Astrocyte (in vitro differentiated cells and primary cell): ENCODE results near the gene OSM. TPM values are rescaled to one million over a fixed set of nuclear protein-coding genes. Genes with fewer than 3 reads are reported as not detected.

Experiments
- DNase-seq: peaks from one replicate; pipeline ENCODE4 v3.0.0-alpha.2; 2010; ENCODE audit warnings: low read depth
- FAIRE-seq: peaks from 2 replicates; lab custom pipeline; 2011; peaks lifted over from hg19 to GRCh38; lab: Jason Lieb, UNC
- H2AFZ ChIP-seq: 2 replicates; pipeline ENCODE4 v1.6.0; 2012; ENCODE audit warnings: low read depth, low read length, inconsistent platforms
- H3K27ac ChIP-seq: 2 replicates; pipeline ENCODE4 v1.5.1; 2011; ENCODE audit warnings: low read depth, low read length, inconsistent platforms
- H3K27me3 ChIP-seq: 2 replicates; pipeline ENCODE4 v1.6.0; 2011; ENCODE audit warnings: low read length, inconsistent platforms; ENCODE audit not compliant: insufficient read depth
- H3K36me3 ChIP-seq: 2 replicates; pipeline ENCODE4 v1.5.1; 2011; ENCODE audit warnings: low read length, inconsistent platforms; ENCODE audit not compliant: insufficient read depth
- H3K4me1 ChIP-seq: 2 replicates; pipeline ENCODE4 v1.5.1; 2011; ENCODE audit warnings: low read length, inconsistent platforms; ENCODE audit not compliant: insufficient read depth
- H3K4me2 ChIP-seq: 2 replicates; pipeline ENCODE4 v1.6.0; 2012; ENCODE audit warnings: low read length, inconsistent platforms
- H3K4me3 ChIP-seq: 2 replicates; pipeline ENCODE4 v1.5.1; 2011; ENCODE audit warnings: low read depth, mild to moderate bottlenecking, low read length, inconsistent platforms; ENCODE audit not compliant: insufficient read depth
- H3K79me2 ChIP-seq: 2 replicates; pipeline ENCODE4 v1.6.0; 2012; ENCODE audit warnings: mild to moderate bottlenecking, low read length, inconsistent platforms; ENCODE audit not compliant: insufficient read depth
- H3K9ac ChIP-seq: 2 replicates; pipeline ENCODE4 v1.6.0; 2012; ENCODE audit warnings: mild to moderate bottlenecking, low read length, inconsistent platforms
- H3K9me3 ChIP-seq: 2 replicates; pipeline ENCODE4 v1.5.1; 2012; ENCODE audit warnings: low read depth, mild to moderate bottlenecking, low read length, inconsistent platforms; ENCODE audit not compliant: insufficient read depth
- H4K20me1 ChIP-seq: 2 replicates; pipeline ENCODE4 v1.6.0; 2012; ENCODE audit warnings: low read length, inconsistent platforms; ENCODE audit not compliant: insufficient read depth
- H3K27ac Mint-ChIP-seq: one replicate; pipeline ENCODE4 v1.8.0; 2021; ENCODE audit warnings: mild to moderate bottlenecking, mixed read lengths; ENCODE audit not compliant: unreplicated experiment
- H3K27me3 Mint-ChIP-seq: one replicate; pipeline ENCODE4 v1.8.0; 2021; ENCODE audit warnings: low read depth, mixed read lengths; ENCODE audit not compliant: unreplicated experiment
- H3K36me3 Mint-ChIP-seq: one replicate; pipeline ENCODE4 v1.8.0; 2021; ENCODE audit warnings: low read depth, mixed read lengths; ENCODE audit not compliant: unreplicated experiment
- H3K4me1 Mint-ChIP-seq: one replicate; pipeline ENCODE4 v1.8.0; 2021; ENCODE audit warnings: low read depth, mixed read lengths; ENCODE audit not compliant: unreplicated experiment
- H3K4me3 Mint-ChIP-seq: one replicate; pipeline ENCODE4 v1.8.0; 2021; ENCODE audit warnings: mild to moderate bottlenecking, moderate library complexity, mixed read lengths; ENCODE audit not compliant: unreplicated experiment
- H3K9me3 Mint-ChIP-seq: one replicate; pipeline ENCODE4 v1.8.0; 2021; ENCODE audit warnings: mild to moderate bottlenecking, mixed read lengths; ENCODE audit not compliant: unreplicated experiment
- CTCF ChIP-seq: IDR thresholded peaks from 2 replicates; pipeline ENCODE4 v1.5.1; 2011; ENCODE audit warnings: low read depth, mild to moderate bottlenecking, inconsistent platforms, low read length, moderate library complexity; ENCODE audit not compliant: insufficient read depth
- EZH2 ChIP-seq: IDR thresholded peaks from 2 replicates; pipeline ENCODE4 v1.6.1; 2012; ENCODE audit warnings: mild to moderate bottlenecking, low read length, inconsistent platforms; ENCODE audit not compliant: insufficient read depth
- total RNA-seq: library from RNA; stranded (reverse); gene quantifications from 2 replicates; pipeline ENCODE4 v1.2.1, GENCODE V29; 2021

OSM gene
- total RNA-seq, 1 donor from 2014 or later = not detected

GRCh38 chr22:30291058-30291892 lies 24.6 kb upstream of the OSM start:
- no peak for FAIRE-seq
- H3K9me3 Mint-ChIP-seq = no peaks in the 10 kb centered on the region
- Histone ChIP-seq H3K27me3 (no peaks in the 10 kb centered on the region), H3K9me3 (no peaks in the 10 kb centered on the region), H3K9ac (peak overlapping the region; percentile 43), H2AFZ (no peak overlapping the region), H3K4me1 (peaks cover 29% of the 10 kb centered on the region), H4K20me1 (peaks cover 31% of the 10 kb centered on the region), H3K79me2 (peaks cover 3% of the 10 kb centered on the region), H3K4me3 (no peak overlapping the region), H3K4me2 (no peak overlapping the region), H3K36me3 (peaks cover 20% of the 10 kb centered on the region), H3K27ac (no peak overlapping the region)
- H3K4me1 Mint-ChIP-seq = no peaks in the 10 kb centered on the region
- DNase-seq = no peak
- no peak overlapping the region for H3K4me3 Mint-ChIP-seq
- no peaks in the 10 kb centered on the region for H3K27me3 Mint-ChIP-seq
- TF ChIP-seq CTCF = no peak
- no peak for TF ChIP-seq EZH2
- peaks cover 24% of the 10 kb centered on the region for H3K36me3 Mint-ChIP-seq
- no peak overlapping the region for H3K27ac Mint-ChIP-seq

DNA sequence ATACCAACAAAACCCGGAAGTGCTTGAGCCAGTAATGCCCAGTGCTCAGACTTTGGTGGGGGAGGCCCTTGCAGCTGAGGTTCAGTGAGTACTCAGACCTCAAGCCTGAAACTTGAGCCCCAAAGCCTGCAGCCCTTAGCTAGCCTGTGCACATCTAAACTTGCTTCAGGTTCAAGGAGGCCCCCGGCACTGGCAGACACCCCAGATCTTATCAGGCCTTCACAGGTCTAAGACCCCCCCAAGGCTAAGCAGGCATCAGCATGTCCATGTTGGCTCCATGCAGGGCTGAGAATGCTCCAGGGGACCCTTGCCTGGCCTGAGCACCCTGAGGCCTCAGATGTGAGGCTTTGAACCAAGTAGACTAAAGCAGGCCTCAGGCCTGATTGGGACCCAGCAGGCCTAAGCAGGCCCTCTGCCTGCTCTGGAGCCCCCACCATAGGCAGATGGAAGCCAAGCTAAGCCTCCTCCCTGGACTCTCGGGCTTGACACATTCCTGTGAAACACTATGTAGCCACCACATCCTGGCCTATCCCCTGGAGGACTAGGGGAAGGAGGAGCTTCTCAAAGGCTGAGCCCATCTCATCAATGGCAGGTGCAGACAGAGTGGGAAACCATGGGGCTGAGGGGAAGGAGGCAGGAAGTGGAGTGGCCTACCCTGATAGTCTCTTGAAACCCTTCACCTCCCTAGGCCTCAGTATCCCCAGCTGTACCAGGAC lies 23.8 kb upstream of the OSM start:
- H3K36me3 Mint-ChIP-seq = peaks cover 20% of the 10 kb centered on the region
- FAIRE-seq (peak; percentile 17), DNase-seq (peak; percentile 38)
- H3K9me3 Mint-ChIP-seq = no peaks in the 10 kb centered on the region
- no peak overlapping the region for H2AFZ ChIP-seq
- peaks cover 16% of the 10 kb centered on the region for H3K36me3 ChIP-seq
- peak overlapping the region; percentile 98 for H3K4me2 ChIP-seq
- H3K4me3 Mint-ChIP-seq = peak overlapping the region; percentile 73
- no peak overlapping the region for H3K27ac ChIP-seq
- peaks cover 24% of the 10 kb centered on the region for H4K20me1 ChIP-seq
- no peaks in the 10 kb centered on the region for H3K27me3 Mint-ChIP-seq
- H3K4me1 ChIP-seq = peaks cover 29% of the 10 kb centered on the region
- H3K79me2 ChIP-seq = peaks cover 3% of the 10 kb centered on the region
- no peak overlapping the region for H3K27ac Mint-ChIP-seq
- peak overlapping the region; percentile 43 for H3K9ac ChIP-seq
- TF ChIP-seq CTCF = no peak
- TF ChIP-seq EZH2 = no peak
- no peak overlapping the region for H3K4me3 ChIP-seq
- no peaks in the 10 kb centered on the region for H3K4me1 Mint-ChIP-seq
- H3K27me3 ChIP-seq = no peaks in the 10 kb centered on the region
- no peaks in the 10 kb centered on the region for H3K9me3 ChIP-seq

DNA sequence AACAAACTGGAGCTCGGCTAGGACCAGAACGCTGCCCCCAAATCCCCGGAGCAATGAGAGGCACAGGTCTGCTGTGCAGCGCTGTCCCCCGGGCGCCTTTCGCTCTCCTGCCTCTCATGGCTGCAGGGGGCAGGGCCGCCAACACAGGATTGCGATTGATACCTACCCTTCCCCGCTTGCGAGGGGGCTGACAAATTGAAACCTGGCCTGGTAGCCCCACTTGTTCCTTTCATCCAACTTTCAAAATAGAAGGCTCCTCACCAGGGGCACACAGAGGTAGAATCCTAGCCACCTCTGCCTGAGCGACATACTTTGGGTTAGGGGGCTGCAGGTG lies 23.3 kb upstream of the OSM start:
- peak overlapping the region; percentile 98 for H3K4me2 ChIP-seq
- Mint-ChIP-seq H3K27me3 (no peaks in the 10 kb centered on the region), H3K4me3 (peak overlapping the region; percentile 73), H3K27ac (no peak overlapping the region), H3K36me3 (peaks cover 20% of the 10 kb centered on the region), H3K9me3 (no peaks in the 10 kb centered on the region), H3K4me1 (no peaks in the 10 kb centered on the region)
- no peak for FAIRE-seq
- H3K36me3 ChIP-seq = peaks cover 14% of the 10 kb centered on the region
- peak overlapping the region; percentile 41 for H3K4me3 ChIP-seq
- no peak overlapping the region for H2AFZ ChIP-seq
- no peaks in the 10 kb centered on the region for H3K27me3 ChIP-seq
- DNase-seq = no peak
- peak overlapping the region; percentile 27 for H3K9ac ChIP-seq
- peaks cover 24% of the 10 kb centered on the region for H4K20me1 ChIP-seq
- H3K4me1 ChIP-seq = peaks cover 29% of the 10 kb centered on the region
- peaks cover 3% of the 10 kb centered on the region for H3K79me2 ChIP-seq
- H3K9me3 ChIP-seq = no peaks in the 10 kb centered on the region
- no peak overlapping the region for H3K27ac ChIP-seq
- TF ChIP-seq EZH2 (no peak), CTCF (no peak)
